HG03066 (cell line): ENCODE data around the gene PGAM5.
"Not testable (repeated sequence)": the region's sequence is repeated elsewhere in the genome, so short reads cannot be mapped to it uniquely, and the experiment has no call there.

Experiments
- ATAC-seq: cut with Tn5 transposase; IDR thresholded peaks from one replicate; pipeline ENCODE4 v1.9.1; 2021; ENCODE audit warnings: low read depth; ENCODE audit not compliant: unreplicated experiment

Gene PGAM5

DNA sequence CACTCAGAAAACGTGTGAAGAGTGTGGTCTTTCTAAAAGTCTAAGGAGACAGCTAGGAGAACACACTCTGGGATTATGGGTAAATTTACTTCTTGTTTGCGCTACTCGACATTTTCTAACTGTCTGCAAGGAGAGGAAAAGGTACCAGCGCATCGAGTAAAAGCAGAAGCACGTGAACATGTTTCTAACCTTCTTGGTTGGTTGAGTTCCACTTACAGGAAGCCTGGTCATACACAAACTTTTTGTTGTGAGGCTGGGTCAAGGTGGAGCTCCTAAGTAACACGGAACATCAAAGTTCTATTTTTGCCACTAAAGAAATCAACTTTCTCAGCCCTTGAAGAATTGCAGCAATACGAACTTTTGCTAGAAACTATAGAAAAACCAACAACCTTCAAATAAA lies 31.0 kb downstream of the PGAM5 start:
- ATAC-seq = no peak

DNA sequence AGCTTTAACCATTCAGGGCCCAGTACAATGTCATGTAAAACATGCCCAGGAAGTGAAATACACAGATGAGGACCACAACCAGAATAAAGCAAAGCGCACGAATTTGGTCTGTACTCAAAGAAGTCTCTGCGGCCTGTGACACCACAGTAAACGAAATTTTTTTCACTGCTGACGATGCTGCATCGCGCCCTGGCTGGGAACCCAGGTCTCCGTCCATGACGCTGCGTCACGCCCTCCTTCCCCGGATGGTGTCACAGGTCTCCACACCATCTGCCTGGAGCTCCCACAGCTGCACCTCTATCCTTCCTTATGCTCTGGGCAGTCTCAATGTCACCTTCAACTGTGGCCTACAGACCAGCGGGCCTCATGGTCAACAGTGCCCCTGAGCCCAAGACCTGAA lies 33.2 kb downstream of the PGAM5 start:
- ATAC-seq = no peak

DNA sequence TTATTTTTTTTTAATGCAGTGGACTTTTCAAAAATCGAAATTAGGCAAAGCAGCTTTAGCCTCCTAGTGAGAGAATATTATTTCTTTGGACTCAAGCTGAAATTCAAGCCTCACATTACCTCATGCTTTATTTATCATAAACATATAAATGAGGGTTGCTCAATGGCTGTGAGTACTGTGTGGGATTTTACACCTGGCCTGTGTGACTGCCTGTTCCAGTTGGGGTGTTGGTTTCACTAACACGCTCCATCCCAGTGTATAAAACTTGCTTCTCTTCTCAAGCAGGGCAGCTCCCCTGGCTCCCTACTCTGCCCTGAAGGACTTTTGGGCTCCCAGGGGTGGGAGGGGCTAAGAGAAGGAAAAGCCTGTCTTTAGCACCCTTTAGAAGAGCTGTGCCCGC lies 36.0 kb downstream of the PGAM5 start:
- no peak for ATAC-seq

DNA sequence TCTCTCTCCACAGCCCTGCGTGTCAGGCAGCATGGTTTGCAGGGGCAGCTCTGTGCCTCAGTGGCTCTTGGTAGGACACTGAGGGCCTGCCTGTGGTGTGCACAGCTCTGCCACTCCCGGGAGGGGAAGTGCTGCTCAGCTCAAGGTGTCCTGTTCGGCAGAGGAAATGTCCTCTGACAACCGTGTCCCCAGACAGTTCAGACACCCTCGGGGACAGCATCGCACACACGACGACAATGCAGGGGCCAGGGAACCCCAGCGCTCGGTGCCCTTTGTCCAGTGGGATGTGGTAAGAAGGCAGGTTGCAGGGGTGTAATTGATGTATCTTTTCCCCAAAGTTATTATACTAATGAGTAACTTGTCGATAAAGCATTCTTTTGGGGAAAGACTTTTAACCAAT lies 36.8 kb downstream of the PGAM5 start:
- ATAC-seq = no peak

DNA sequence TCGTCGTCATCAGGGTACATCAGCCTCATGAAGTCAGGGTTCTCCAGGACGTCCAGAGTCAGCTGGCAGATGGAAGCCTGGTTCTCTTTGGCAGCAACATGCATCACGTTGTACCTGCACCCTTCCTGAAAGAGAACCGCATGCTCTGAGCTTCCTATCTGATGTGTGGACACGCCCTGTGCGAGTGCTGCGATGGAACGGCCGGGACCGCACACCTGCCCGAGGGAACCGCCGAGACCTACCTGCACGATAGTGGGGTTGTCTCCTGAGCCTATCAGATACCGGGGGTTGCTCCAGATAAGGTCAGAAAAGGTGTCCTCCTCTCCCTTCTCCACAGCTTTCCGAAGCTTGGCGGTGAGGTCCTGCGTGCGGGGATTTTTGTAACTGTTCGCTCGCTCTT lies 37.3 kb downstream of the PGAM5 start:
- no peak for ATAC-seq

DNA sequence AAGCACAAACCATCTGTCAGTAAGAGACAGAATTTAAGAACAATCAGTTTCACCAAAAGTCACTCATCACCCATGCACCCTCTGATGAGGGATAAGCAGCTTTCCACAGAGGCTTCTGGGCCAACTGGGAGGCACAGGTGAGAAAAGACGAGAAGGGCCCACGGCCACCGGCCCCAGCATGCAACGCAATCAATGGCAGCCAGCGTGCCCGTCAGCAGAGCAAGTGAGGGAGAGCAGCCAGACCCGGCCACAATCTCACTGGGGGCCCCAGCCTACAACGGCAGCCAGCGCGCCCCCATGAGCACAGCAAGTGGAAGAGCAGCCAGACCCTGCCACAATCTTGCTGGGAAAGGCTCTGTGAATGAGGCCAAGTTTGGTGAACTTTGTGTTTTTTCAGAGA lies 37.7 kb downstream of the PGAM5 start:
- no peak for ATAC-seq

DNA sequence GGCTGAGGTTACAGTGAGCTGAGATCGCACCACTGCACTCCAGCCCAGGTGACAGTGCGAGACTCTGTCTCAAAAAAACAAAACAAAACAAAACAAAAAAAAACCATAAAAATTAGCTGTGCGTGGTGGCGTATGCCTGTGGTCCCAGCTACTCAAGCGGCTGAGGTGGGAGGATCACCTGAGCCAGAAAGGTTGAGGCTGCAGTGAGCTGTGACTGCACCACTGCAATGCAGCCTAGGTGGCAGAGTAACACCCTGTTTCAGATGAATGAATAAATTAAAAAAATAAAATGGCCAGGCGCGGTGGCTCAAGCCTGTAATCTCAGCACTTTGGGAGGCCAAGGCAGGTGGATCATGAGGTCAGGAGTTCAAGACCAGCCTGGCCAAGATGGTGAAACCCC lies 43.0 kb downstream of the PGAM5 start:
- ATAC-seq = not testable (repeated sequence)

DNA sequence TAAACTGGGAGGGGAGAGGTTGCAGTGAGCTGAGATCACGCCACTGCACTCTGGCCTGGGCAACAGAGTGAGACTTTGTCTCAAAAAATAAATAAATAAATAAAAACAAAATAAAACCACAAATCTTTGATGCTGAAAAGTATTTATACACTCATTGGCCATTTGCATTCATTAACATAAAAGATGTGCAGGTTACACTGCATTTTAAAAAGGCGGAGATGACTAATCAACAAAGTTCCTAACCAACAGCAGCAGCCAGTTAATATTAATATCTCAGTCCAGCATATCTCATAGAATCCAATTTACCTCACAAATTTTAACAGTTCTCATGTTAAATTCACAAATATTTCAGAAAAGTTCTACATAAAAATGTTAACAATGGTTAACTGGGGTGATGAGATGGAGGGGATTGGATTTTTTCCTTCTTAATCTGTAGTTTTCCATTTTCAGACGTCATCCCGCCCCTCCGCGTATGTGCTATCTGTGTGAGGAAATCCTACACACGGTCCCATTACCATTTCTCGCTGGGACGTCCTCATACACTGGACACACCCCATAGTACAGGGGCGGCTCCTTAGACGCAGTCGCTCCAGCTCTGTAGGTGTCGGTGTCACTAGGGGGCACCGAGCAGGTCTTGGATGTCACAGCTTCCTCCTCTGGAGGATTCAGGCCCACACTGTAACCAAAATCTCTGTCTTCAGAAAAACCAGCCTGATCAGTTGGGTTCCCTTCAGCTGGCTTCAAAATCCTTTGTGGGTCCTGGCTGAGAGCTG lies 43.7 kb downstream of the PGAM5 start:
- ATAC-seq = no peak

DNA sequence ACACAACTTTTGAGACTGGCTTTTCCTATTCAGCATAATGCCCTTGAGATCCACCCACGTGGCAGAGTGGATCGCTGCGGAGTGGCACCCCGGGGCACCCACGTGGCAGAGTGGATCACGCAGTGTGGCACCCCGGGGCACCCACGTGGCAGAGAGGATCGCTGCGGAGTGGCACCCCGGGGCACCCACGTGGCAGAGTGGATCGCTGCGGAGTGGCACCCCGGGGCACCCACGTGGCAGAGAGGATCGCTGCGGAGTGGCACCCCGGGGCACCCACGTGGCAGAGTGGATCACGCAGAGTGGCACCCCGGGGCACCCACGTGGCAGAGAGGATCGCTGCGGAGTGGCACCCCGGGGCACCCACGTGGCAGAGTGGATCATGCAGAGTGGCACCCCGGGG lies 48.2 kb downstream of the PGAM5 start:
- ATAC-seq = not testable (repeated sequence)

DNA sequence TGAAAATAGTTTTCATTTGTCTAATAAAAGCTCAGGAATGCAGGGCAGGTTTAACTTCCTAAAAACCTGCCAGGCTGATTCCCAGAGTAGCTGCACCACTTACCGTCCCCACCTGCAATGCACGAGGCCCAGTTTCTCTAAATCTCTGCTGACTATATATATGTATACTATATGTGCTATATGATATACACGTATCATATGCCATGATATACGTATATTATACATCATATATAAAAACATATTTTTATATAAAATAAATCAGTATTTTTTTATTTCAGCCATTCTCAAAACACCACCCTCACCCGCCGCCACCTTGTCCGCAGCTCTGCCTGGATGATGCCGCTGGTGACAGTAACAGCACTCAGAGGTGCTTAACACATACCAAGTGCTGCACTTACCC lies 48.7 kb downstream of the PGAM5 start:
- ATAC-seq = no peak

DNA sequence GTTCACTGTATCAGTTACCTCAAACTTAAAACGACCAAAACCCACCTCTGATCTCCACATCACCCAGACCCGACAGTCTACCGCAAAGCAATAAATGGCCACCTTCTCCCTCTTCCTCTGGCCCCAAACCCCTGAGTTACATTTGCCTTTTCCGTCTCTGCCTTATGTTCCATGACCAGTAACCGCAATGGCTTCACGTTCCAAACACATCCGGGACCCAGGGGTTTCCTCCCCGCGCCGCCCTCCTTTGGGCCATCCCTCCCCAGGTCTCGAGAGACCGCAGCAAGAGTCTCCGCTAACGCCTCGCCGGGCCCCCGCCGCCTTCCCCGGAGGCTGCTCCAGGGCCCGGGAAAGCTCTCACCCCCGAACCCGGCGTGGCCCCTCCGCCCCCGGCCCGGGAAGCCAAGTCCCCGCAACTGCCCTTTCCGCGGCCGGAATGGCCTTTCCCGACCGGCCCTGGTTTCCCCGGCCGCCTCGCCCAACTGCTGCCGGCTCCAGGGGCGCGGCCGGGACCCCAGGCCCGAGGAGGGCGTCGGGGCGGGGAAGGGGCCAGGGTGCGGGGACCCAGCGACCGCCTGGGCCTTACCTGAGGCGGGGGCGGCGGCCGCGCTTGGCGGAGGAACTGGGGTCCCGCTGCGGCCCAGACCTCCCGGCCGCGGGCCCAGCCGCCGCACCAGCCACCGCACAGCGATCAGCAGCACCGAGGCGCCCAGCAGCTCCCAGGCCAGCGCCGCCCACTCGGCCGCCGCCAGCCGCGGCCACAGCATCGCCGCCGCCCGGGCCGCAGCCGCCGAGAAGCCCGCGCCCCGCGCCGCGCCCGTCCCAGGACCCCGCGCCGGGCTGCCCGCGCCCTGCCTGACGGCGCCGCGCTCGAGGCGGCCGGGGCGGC lies 50.6 kb downstream of the PGAM5 start, which contains the start of gene ANKLE2:
Gene ANKLE2 (minus strand): TSS at position 801 of the 889 bp plus-strand sequence. CDS start 34 bp downstream, at position 767.
- ATAC-seq = peak; percentile 15

DNA sequence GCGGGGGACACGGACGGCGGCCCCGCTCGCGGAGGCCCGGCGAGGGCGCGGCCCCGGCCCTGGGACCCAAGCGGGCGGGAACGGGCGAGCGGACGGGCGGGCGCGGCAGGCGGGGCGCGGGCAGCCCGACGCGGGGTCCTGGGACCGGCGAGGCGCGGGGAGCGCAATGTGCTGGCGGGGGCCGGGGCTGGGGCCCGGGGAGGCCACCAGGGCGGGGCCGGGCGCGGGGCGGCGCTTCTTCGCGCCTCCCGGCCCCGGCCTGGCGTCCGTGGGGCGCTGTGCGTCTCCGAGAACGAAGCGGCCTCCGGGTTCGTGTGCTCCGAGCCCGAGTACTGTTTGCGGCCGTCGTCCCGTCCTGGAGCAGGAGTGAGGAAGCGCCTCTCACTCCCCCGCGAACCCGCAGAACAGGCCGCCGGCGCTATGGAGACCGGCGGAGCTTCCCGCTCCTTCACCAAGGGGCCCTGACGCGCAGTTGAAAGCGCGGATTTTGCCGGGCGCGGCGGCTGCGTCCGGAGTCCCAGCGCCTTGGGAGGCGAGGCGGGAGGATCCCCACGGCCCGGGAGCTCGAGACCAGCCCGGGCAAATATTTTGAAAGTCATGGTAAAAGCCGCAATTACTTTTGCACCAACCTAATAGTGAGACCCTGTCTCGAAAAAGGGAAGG lies 51.4 kb downstream of the PGAM5 start:
- ATAC-seq = peak; percentile 76

DNA sequence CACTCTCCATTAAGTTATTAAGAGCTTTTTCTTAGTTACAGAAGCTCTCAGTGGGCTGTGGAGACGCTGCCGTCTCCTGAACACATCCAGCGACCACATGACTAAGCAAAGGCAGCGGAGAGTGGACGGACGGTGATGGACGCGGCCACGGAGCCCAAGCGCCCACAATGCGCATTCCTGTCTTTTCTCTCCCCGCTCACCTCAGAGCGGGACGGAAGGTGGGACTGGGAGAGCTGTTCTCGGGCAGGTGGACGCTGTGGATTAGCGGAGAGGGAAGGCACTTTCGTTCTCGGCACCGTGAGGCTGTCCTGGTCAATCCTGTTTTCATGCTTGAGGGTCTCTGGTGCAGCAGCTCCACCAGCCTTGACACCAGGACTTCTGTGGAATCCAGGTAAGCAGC lies 53.6 kb downstream of the PGAM5 start:
- ATAC-seq = no peak

DNA sequence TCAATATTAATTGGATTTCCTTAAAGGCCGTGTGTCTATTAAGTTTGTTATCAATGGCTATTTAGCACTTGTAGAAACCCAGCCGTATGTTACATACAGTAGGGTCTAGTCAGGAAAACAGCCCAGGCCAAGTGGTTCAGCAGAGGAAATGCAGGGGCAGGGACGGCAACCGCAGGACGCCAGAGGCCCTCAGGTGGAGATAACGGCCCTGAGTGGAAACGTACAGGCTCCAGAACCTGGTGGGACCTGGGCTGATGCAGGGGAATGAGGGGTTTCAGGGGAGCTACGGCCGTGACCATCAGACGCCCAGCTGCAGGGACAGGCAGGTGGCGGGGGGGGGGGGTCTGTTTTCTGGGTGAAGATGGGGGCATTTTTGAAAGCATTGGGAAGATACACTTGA lies 54.7 kb downstream of the PGAM5 start:
- no peak for ATAC-seq

DNA sequence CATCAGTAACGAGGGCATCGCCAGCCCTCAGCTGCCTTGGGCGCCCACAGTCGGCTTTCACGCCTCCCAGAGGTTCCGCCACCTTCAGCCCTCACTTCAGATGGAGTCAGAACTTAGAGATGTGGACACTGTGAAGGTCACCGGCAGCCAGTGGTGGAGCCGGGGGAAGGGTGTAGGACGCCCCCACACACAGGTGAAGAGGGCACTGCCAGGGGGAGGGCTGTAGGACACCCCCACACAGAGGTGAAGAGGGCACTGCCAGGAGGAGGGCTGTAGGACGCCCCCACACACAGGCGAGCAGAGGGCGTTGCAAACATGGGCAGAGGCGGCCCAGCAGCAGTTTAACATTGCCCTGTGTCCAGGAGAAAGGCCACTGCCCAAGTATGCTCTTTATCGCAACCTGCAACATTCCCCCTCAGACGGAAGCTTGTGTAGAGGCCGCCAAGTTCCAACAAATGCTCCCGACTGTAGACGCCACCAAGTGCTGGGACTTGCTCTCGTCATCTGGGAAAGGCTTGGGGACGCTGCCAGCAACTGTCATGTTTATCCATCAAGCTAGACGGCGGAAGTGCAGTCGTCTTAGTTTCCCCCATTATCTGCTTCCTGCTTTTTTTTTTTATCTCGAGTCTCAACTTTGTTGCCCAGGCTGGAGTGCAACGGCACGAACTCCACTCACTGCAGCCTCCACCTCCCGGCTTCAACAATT lies 55.9 kb downstream of the PGAM5 start:
- ATAC-seq = no peak

DNA sequence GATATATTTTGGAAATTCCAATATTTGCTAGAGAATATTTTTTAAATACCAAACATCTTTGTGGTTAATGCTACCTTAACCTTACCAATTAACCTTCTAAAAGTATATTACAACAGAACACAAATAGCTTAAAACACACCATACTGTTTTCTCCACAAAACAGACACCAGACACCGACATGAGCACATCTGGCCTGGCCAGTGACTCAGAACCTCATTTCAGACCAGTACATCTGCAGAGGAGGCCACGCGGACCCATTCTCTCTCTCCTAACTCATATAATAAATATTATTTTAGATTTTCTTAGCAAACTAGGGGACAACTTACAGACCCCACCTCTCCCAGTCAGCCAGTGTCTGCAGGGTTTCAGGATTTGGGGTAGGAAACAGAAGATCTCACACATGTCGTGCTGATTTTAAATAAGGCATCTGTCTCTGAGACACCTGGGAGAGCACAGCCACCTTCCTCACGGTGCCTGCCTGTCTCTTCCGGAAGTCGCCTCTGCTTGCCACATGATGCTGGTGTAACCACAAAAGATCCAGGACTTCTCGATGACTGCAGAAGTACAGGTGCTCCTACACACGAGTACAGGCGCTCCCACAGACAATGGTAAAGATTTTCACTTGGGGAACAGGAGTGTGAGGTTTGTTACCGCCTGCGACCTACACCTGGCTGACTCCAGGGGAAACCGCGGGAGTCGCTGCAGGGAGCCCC lies 60.6 kb downstream of the PGAM5 start:
- ATAC-seq = no peak
